ENCODE data around the gene HPRT1. TPM values are rescaled to one million over a fixed set of nuclear protein-coding genes. Genes with fewer than 3 reads are reported as not detected.

HPRT1 gene
- total RNA-seq, 4 donors from 2014 or later = 5.0 to 12.8 (median 7.2) TPM

Other genes starting within 250 kb of the HPRT1 start
- gene CCDC160, start 223.0 kb upstream of the HPRT1 start, total RNA-seq = 1 to 10 TPM in 1 of 4 donors, under 1 TPM in 2, not detected in 1; 0.34 to 1.6 (median 0.65) TPM
- 10 to 100 TPM in 3 of 4 donors, 1 to 10 TPM in 1; 9.0 to 21.0 (median 12.2) TPM for gene PHF6, start 86.9 kb upstream of the HPRT1 start, total RNA-seq
- gene PLAC1, start 198.3 kb downstream of the HPRT1 start, total RNA-seq = not detected

All from suprapubic skin (tissue), 4 donors.